ENCODE data around the gene FAM171A1.
"Not testable (repeated sequence)": the region's sequence is repeated elsewhere in the genome, so short reads cannot be mapped to it uniquely, and the experiment has no call there.

The FAM171A1 gene

GRCh38 chr10:15236340-15236739 is 134.7 kb downstream of the FAM171A1 start:
- DNase-seq = no peak

- no peak for DNase-seq
Observed at GRCh38 chr10:15232279-15232678, 138.8 kb downstream of the FAM171A1 start.

DNA sequence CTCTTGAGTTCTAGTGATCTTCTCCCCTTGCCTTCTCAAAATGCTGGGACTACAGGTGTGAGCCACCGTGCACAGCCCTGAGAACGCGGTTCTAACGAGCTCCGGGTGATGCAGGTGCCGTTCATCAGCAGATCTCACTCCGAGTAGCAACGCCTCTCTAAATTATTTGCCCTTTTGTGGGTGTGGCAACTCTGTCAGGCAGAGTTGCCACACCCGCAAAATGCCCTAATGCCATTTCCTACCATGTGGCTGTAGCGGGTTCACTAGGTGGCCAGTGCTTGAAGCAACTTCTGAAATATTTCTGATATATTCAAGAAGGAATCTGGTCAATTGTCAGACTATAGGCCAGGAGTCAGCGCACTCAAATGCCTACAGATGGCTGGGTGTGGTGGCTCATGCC is 139.7 kb downstream of the FAM171A1 start:
- no peak for DNase-seq

- no peak for DNase-seq
Observed at GRCh38 chr10:15230257-15230656, 140.8 kb downstream of the FAM171A1 start.

DNA sequence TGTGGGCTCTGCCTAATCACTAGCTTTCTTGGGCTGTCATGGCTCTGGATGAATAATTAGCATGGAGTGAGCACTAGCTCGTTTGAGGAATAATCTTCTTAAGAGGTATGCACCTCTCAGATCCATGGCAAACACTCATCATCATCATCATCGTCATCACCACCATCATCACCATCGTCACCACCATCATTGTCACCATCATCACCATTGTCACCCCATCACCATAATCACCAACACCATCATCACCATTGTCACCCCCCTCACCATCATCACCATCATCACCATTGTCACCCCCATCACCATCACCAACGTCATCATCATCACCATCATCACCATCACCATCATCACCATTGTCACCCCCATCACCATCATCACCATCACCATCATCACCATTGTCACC is 141.8 kb downstream of the FAM171A1 start:
- no peak for DNase-seq

DNA sequence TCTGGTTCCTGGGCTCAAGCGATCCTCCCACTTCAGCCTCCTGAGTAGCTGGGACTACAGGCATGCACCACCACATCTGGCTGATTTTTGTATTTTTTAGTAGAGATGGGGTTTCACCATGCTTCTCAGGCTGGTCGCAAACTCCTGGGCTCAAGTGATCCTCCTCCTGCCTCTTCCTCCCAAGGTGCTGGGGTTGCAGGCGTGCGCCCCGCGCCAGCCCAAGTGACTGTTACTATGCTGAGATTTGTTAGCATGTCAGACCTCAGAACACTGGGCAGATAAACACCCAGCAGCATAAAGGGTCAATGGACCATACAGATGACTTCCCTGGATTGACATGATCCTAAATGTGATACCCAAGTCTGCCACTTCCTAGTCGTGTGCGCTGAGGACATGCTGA is 142.7 kb downstream of the FAM171A1 start:
- DNase-seq = no peak

GRCh38 chr10:15227611-15228372 is 143.3 kb downstream of the FAM171A1 start:
- no peak for DNase-seq

GRCh38 chr10:15225511-15225910 is 145.6 kb downstream of the FAM171A1 start:
- DNase-seq = no peak

DNA sequence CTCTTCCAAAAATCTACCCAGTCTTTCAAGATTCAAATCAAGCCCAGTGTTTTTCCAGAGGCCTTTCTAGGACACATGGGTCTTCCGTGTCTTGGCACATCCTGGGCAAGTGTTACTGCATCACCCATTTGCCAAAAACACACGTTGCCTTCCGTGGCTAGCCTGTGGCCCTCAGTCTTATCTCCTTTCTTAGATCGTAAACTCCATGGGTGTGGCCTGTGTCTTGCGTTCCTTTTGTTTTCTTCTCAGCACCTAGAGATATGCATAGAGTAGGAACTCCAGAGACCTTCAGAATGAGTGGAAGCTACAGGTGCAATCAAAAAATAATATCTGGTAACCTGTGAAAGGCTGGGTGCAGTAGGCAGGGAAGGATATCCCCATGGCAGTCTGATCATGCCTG is 146.1 kb downstream of the FAM171A1 start:
- no peak for DNase-seq

DNA sequence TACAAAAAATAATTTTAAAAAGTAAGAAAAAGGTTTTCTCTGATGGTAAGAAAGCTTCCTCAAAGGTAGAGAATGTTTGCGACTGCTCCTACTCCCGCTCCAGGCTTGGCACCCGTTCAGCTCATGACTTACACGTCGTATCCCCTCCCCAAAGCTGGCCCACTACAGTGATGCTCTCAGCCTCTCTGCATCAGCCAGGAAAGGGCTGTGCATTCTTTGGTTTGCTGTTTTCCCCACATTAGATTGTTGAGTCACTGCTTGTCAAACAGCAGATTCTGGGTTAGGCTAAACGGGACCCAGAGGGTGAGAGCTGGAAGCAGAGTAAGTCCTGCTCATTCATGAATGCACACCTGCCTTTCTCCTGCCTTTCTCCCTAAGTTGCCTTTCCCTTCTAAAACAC is 147.9 kb downstream of the FAM171A1 start:
- no peak for DNase-seq

- no peak for DNase-seq
Observed at GRCh38 chr10:15222511-15222910, 148.6 kb downstream of the FAM171A1 start.

DNA sequence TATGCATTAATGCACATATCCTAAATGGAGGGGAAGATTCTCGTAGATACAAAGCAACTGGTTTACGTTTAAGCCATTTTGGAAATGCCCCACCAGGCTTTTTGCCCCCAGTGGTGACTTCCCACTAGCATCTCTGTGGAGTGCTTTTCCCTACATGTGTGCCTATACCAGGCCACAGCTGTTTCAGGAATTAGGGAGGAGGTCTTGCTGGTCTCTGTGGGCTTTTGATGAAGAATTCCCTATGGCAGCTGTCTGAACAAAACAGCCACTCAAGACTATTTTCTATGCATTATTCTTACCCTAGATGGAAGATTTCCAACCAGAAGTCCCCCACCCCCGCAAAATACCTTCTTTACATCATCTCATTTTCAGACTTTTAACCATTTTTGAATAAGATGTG is 150.6 kb downstream of the FAM171A1 start:
- no peak for DNase-seq

DNA sequence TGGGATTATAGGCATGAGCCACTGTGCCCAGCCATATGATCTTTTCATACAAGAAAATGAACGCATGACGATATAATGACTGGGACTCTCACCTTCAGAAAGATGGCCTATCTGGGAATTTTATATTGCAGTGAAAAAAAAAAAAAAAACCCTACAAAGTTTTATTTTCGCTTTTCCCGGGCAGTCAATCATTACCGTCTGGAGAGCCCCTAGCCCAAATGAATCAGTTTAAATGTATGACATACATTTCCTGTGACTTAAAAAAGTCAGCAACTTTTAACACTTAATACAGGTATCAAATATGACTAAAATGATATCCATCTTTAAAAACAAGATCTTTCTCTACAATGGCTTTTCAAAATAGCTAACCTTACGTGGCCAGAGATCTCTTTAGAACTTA is 154.4 kb downstream of the FAM171A1 start:
- no peak for DNase-seq

DNA sequence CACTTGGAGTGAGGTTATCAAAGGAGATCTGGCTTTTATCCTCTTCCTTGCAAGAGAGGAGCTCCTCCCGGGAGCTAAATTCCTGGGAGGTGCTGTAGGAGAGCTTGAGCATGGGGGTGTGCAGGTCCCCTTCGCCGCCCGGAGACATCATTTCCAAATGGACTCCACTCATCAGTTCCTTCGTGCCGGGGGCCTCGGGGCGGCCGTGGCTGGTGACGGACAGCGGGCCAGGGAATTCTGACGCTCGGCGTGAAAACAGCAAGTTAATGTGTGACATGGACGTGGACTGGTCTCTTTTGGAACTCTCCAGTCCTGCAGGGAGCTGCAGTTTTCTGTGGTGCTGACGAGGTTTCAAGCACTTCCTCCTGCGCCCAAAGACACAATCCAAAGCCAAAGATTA is 156.9 kb downstream of the FAM171A1 start:
- no peak for DNase-seq

DNA sequence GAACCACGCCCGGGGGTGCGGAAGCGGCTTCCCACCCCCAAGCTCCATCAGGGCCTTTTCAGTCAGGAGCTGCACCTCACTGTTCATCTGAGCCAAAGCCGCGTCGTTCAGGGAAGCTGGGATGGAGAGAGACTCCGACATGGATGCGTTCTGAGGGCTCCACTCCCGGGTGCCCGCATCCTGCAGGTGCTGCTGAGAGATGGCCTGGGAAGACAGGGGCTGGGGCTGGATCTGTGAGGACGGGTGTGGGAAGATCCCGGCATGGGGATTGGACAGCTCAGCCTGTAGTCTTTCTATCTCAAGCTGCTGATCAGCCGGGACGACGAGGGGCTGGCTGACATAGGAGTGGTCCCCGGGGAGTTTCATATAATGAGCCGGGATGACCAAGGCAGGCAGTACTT is 157.6 kb downstream of the FAM171A1 start:
- no peak for DNase-seq

DNA sequence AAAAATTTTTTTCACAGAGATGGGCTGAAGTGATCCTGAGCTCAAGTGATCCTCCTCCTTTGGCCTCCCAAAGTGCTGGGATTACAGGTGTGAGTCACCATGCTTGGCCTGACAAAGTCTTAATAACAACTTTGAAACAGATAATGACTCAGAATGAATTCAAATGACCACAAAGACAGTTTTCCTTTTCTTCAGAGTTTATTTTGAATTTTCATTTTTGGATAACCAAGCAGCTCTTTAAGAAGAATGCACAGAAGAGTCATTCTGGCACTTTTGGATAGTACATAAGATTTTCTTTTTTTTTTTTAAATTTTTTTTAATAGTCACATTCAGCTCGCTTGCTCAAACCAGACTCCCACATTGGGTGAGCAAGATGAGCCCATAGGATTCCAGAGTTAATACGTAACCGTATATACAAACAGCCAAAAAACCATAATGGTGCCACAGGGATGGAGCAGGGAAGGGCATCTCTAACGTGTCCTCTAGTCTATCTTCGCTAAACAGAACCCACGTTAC is 159.6 kb downstream of the FAM171A1 start:
- DNase-seq = no peak

GRCh38 chr10:15210521-15210920 is 160.6 kb downstream of the FAM171A1 start:
- DNase-seq = no peak

- peak; percentile 57 to 75 (median 70) for DNase-seq
Observed at GRCh38 chr10:15209827-15210509, 161.1 kb downstream of the FAM171A1 start.

GRCh38 chr10:15208221-15208620 is 162.9 kb downstream of the FAM171A1 start:
- no peak for DNase-seq

- not testable (repeated sequence) for DNase-seq
Observed at GRCh38 chr10:15207410-15207809, 163.7 kb downstream of the FAM171A1 start.

DNA sequence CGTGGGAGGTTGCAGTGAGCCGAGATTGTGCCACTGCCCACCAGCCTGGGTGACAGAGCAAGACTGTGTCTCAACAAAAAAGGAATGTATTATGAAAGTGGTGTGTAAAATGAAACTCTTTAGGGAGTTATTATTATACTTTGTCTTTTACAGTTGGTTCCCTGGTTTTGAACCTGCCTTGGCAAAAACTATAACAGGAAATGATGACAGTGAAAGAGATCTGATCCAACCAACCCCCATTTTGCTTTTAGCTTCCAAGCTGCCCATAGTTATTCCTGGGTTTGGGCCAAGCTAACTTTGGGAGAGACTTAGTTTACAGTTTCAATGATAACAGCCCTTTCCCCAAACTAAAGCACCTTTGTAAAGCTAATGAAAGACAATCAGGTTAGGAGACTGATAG is 168.4 kb downstream of the FAM171A1 start:
- no peak for DNase-seq

- DNase-seq = not testable (repeated sequence)
Observed at GRCh38 chr10:15202301-15202621, 168.8 kb downstream of the FAM171A1 start.

DNA sequence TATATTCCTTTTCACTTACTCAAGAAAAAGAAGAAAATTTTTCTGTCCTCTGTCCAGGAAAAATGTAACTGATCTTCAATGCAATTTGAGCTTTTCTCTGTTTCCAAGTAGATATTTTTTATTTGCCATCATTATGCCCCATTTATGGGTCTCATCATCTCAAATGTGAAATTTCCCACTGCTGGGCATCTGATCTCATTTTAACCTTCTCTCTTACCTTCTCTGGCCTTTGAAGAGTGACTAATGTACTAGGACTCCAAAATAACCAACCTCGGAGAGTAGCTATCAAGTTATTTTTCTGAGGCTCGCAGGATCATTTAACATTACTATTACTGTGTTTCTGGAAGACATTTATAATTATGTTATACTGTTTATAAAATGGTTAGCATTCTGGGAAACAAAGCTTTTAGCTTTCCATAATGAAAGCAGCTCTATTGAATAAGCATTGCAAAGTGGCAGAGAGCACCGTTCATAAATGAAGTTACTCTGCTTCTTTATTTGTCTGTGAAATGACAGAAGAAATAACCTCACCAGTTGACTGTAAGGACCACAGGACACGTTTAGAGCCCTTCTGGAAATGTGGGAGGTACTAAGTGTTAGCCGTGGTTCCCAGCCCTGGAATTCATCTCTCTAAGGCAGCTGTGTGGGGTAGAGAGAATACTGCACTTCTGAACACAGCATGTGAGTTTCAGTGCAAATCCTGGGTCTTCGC is 169.3 kb downstream of the FAM171A1 start:
- no peak for DNase-seq

DNA sequence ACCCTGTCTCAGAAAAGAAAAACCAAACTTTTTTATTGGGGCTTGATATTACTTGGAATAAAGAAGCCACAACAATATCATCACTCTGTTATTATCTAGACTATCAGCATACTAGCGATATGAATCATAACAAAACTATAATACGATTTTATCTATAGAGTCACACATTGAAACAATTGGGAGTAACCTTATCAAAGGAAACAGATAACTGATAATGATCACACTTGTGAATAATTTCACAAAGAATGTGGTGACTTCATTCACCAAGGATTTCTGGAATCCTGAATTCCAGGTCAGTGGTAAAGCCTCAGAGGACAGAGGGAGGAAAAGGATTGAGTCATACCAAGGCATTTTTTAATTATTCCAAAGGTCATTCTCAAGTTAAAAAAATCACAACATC is 170.5 kb downstream of the FAM171A1 start:
- DNase-seq = no peak

Data from activated CD4-positive, CD25-positive, alpha-beta regulatory T cell (primary cell).